Measurements from ENCODE around the gene KPNB1.

DNA sequence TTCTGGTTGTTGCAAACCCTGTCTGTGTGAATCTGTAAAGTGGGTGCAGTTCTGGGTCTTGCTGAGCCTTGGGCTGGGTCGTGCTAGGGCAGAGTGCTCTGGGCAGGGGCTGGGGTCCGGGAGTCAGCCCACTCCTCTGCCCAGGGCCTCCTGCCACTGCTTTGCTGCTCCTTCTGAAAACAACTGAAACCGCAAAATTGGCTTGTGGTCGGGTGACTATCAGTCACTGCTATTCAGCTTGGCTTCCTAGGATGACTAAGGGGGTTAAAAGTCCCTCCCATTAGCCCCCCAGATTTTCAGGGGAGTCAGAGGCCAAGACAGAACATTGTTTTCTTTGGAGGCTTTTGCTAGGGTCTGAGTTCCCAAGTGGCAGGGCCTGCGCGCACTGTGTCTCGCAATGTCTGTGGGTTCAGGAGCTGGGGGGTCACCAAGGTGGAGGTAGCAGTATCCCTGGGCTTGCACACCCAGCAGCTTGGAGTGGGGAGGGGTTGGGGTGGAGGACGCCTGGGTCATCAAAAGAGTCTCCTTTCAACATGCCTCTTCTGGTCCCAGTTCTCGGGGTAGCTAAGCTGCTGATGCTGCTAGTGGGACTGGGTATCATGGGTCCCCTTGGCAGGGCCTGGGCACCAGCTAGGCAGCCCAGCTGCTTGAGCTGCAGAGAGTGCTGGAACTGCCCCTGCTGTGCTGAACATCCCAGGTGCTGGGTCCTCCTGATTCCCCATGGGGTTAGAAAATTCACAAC lies 69.9 kb downstream of the KPNB1 start:
- TF ChIP-seq, protein P1, sequence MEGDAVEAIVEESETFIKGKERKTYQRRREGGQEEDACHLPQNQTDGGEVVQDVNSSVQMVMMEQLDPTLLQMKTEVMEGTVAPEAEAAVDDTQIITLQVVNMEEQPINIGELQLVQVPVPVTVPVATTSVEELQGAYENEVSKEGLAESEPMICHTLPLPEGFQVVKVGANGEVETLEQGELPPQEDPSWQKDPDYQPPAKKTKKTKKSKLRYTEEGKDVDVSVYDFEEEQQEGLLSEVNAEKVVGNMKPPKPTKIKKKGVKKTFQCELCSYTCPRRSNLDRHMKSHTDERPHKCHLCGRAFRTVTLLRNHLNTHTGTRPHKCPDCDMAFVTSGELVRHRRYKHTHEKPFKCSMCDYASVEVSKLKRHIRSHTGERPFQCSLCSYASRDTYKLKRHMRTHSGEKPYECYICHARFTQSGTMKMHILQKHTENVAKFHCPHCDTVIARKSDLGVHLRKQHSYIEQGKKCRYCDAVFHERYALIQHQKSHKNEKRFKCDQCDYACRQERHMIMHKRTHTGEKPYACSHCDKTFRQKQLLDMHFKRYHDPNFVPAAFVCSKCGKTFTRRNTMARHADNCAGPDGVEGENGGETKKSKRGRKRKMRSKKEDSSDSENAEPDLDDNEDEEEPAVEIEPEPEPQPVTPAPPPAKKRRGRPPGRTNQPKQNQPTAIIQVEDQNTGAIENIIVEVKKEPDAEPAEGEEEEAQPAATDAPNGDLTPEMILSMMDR (IDR thresholded peaks at IDR 0.05) = no peak
- no peak for TF ChIP-seq POLR2A (IDR thresholded peaks at IDR 0.05)

Measured in suprapubic skin (tissue), 3 donors.